HCT116 (cell line): Measurements from ENCODE around the gene TRPC4. TPM values are rescaled to one million over a fixed set of nuclear protein-coding genes. Genes with fewer than 3 reads are reported as not detected.

ENCODE experiments used
- ATAC-seq: fragments of 200-7000 bp; cut with Tn5 transposase; 2 replicates; pipeline ENCODE4 v1.9.1; 2020; ENCODE audit warnings: mild to moderate bottlenecking, moderate library complexity
- BruUV-seq: library from RNA; stranded (reverse); fragments of 400-500 nt; replicated peaks from 2 replicates; lab custom pipeline; 2021; lab: Mats Ljungman, UMichigan
- CTCF ChIA-PET: fragments of 300-600 bp; sonication (Branson Sonifier 250); formaldehyde crosslinking; loops from one replicate; lab custom pipeline; 2021; ENCODE audit warnings: antibody characterized with exemption; lab: Charles Lee
- POLR2A ChIA-PET: fragments of 300-600, 350-600 bp; sonication (Branson Sonifier 250); formaldehyde crosslinking; loops from one replicate; lab custom pipeline; 2021; ENCODE audit warnings: antibody characterized with exemption; lab: Charles Lee
- RAD21 ChIA-PET, 2 experiments: fragments of 300-600 bp; sonication (Branson Sonifier 250); formaldehyde crosslinking; loops; one replicate each; lab custom pipeline; 2023; ENCODE audit warnings: low total read pairs in 2 of 2; ENCODE audit not compliant: uncharacterized antibody in 2 of 2, unreplicated experiment in 2 of 2, low non-redundant PET in 1 of 2; lab: Charles Lee
- DNase-seq: peaks from one replicate; pipeline ENCODE4 v3.0.0-alpha.2; 2010; ENCODE audit warnings: low read depth, low spot score
- H2AFZ ChIP-seq: fragments of 200-600 bp; shearing (Covaris generic), sonication (generic); 2 replicates; pipeline ENCODE4 v1.6.1; 2017; ENCODE audit warnings: low read depth, mixed run types, mixed read lengths, antibody characterized with exemption, low read length; ENCODE audit not compliant: poor library complexity, severe bottlenecking
- H3K27ac ChIP-seq: 2 replicates; pipeline ENCODE4 v1.5.1; 2012; ENCODE audit warnings: low read depth, low read length
- H3K27me3 ChIP-seq: fragments of 200-600 bp; sonication (generic); 2 replicates; pipeline ENCODE4 v1.6.1; 2016; ENCODE audit warnings: mixed run types, low read length, mixed read lengths; ENCODE audit not compliant: insufficient read depth
- H3K36me3 ChIP-seq, 2 experiments: fragments of 200-500 bp in 1 of 2; fragments of 200-600 bp in 1 of 2; sonication (Bioruptor generic) in 1 of 2; sonication (generic) in 1 of 2; 2 replicates each; pipeline versions ENCODE4 v1.5.1 to v1.6.1; 2014 to 2016; ENCODE audit warnings: low read length in 2 of 2, inconsistent platforms in 1 of 2, mixed read lengths in 1 of 2, mixed run types in 1 of 2; ENCODE audit not compliant: insufficient read depth in 2 of 2, control insufficient read depth in 1 of 2
- H3K4me1 ChIP-seq, 2 experiments: fragments of 200-600 bp in 1 of 2; sonication (generic) in 1 of 2; 2 replicates each; pipeline versions ENCODE4 v1.5.1 to v1.6.1; 2012 to 2017; ENCODE audit warnings: low read length in 2 of 2, inconsistent platforms in 1 of 2, mild to moderate bottlenecking in 1 of 2, mixed read lengths in 1 of 2, mixed run types in 1 of 2, moderate library complexity in 1 of 2; ENCODE audit not compliant: insufficient read depth in 2 of 2, control insufficient read depth in 1 of 2
- H3K4me2 ChIP-seq: fragments of 200-600 bp; sonication (generic); 2 replicates; pipeline ENCODE4 v1.6.1; 2017; ENCODE audit warnings: mixed run types, low read length, mixed read lengths
- H3K4me3 ChIP-seq, 2 experiments: fragments of 200-600 bp in 1 of 2; sonication (generic) in 1 of 2; replicated peaks in 1 of 2; 2 replicates each; pipeline ENCODE4 v1.5.1; 2011 to 2016; ENCODE audit warnings: low read length in 2 of 2, control low read depth in 1 of 2, low read depth in 1 of 2, mild to moderate bottlenecking in 1 of 2, mixed read lengths in 1 of 2, mixed run types in 1 of 2
- H3K79me2 ChIP-seq: fragments of 200-600 bp; sonication (generic); 2 replicates; pipeline ENCODE4 v1.6.1; 2017; ENCODE audit warnings: mild to moderate bottlenecking, mixed run types, low read length, moderate library complexity, mixed read lengths; ENCODE audit not compliant: insufficient read depth
- H3K9ac ChIP-seq: fragments of 200-600 bp; sonication (generic); 2 replicates; pipeline ENCODE4 v1.6.1; 2016; ENCODE audit warnings: low read length, mixed read lengths
- H3K9me2 ChIP-seq: fragments of 200-600 bp; sonication (generic), shearing (Covaris generic); 2 replicates; pipeline ENCODE4 v1.6.1; 2017; ENCODE audit warnings: mixed run types, mild to moderate bottlenecking, moderate library complexity; ENCODE audit not compliant: insufficient read depth
- H3K9me3 ChIP-seq, 2 experiments: fragments of 200-500 bp in 1 of 2; fragments of 200-600 bp in 1 of 2; sonication (Bioruptor generic) in 1 of 2; sonication (generic) in 1 of 2; 2 replicates each; pipeline ENCODE4 v1.6.1; 2014 to 2017; ENCODE audit warnings: low read length in 2 of 2, mixed read lengths in 2 of 2, inconsistent platforms in 1 of 2, low read depth in 1 of 2, mild to moderate bottlenecking in 1 of 2, mixed run types in 1 of 2, moderate library complexity in 1 of 2; ENCODE audit not compliant: control insufficient read depth in 1 of 2, insufficient read depth in 1 of 2
- H4K20me1 ChIP-seq: fragments of 200-600 bp; sonication (generic), shearing (Covaris generic); 2 replicates; pipeline ENCODE4 v1.6.1; 2017; ENCODE audit warnings: mixed run types, mild to moderate bottlenecking, moderate library complexity; ENCODE audit not compliant: insufficient read depth
- ATF3 ChIP-seq: IDR thresholded peaks from 2 replicates; pipeline ENCODE4 v1.6.1; 2012
- CBX3 ChIP-seq: IDR thresholded peaks from 2 replicates; pipeline ENCODE4 v1.6.1; 2012; ENCODE audit warnings: low read depth
- CEBPB ChIP-seq: IDR thresholded peaks from 2 replicates; pipeline ENCODE4 v1.6.1; 2012; ENCODE audit warnings: low read depth
- EGR1 ChIP-seq: IDR thresholded peaks from 2 replicates; pipeline ENCODE4 v1.6.1; 2012; ENCODE audit warnings: low read depth
- EZH2 ChIP-seq: fragments of 200-600 bp; sonication (generic); IDR thresholded peaks from 2 replicates; pipeline ENCODE4 v1.6.1; 2017; ENCODE audit warnings: antibody characterized with exemption, mixed run types
- FOSL1 ChIP-seq: IDR thresholded peaks from 2 replicates; pipeline ENCODE4 v1.6.1; 2012; ENCODE audit warnings: low read depth
- MAX ChIP-seq: IDR thresholded peaks from 2 replicates; pipeline ENCODE4 v1.6.1; 2012
- POLR2A ChIP-seq: IDR thresholded peaks from 2 replicates; pipeline ENCODE4 v1.7.0; 2011; ENCODE audit warnings: borderline replicate concordance; ENCODE audit not compliant: insufficient read depth, insufficient read length; ENCODE audit errors: extremely low read depth
- RAD21 ChIP-seq: IDR thresholded peaks from 2 replicates; pipeline ENCODE4 v1.6.1; 2012; ENCODE audit warnings: low read depth, mild to moderate bottlenecking
- SP1 ChIP-seq: IDR thresholded peaks from 2 replicates; pipeline ENCODE4 v1.6.1; 2012; ENCODE audit warnings: low read depth
- SRF ChIP-seq: IDR thresholded peaks from 2 replicates; pipeline ENCODE4 v1.6.1; 2012; ENCODE audit warnings: low read depth
- TCF7L2 ChIP-seq: IDR thresholded peaks from 2 replicates; pipeline ENCODE4 v1.7.0; 2011; ENCODE audit warnings: borderline replicate concordance, inconsistent platforms; ENCODE audit not compliant: insufficient read depth, insufficient read length; ENCODE audit errors: extremely low read depth
- YY1 ChIP-seq: IDR thresholded peaks from 2 replicates; pipeline ENCODE4 v1.6.1; 2011; ENCODE audit warnings: low read length, low read depth, moderate library complexity, mild to moderate bottlenecking; ENCODE audit not compliant: insufficient replicate concordance; ENCODE audit errors: extremely low read depth
- ZBTB33 ChIP-seq: IDR thresholded peaks from 2 replicates; pipeline ENCODE4 v1.6.1; 2011; ENCODE audit warnings: mild to moderate bottlenecking, low read length, moderate library complexity; ENCODE audit not compliant: insufficient replicate concordance; ENCODE audit errors: extremely low read depth
- ZFX ChIP-seq: fragments of 450-650 bp; IDR thresholded peaks from 2 replicates; pipeline ENCODE4 v1.6.1; 2017
- ZNF274 ChIP-seq: fragments of 200-500 bp; sonication (Bioruptor generic); IDR thresholded peaks from 2 replicates; pipeline ENCODE4 v1.6.1; 2014; ENCODE audit warnings: mild to moderate bottlenecking, low read depth, low read length, inconsistent platforms
- intact Hi-C: fragments of 100-400 bp; cut with micrococcal nuclease; formaldehyde crosslinking; loops from 2 replicates; pipeline ENCODE4 v1.10.0; 2022
- total RNA-seq: library from RNA; stranded (reverse); gene quantifications from one replicate; pipeline ENCODE4 v1.2.1, GENCODE V29; 2021; ENCODE audit not compliant: unreplicated experiment

TRPC4 gene
- total RNA-seq, 1 experiment from 2014 or later: not detected

- Histone ChIP-seq H3K9me2 (no peaks in the 10 kb centered on the region), H3K27ac (no peak overlapping the region), H3K4me3 (no peak overlapping the region), H2AFZ (no peak overlapping the region), H4K20me1 (no peaks in the 10 kb centered on the region), H3K9me3 (peaks cover 14 to 24% of the 10 kb centered on the region in 2 experiments; a peak in 2 of 4 replicates), H3K79me2 (no peaks in the 10 kb centered on the region), H3K9ac (no peak overlapping the region), H3K27me3 (no peaks in the 10 kb centered on the region), H3K36me3 (no peaks in the 10 kb centered on the region), H3K4me2 (no peak overlapping the region), H3K4me1 (no peaks in the 10 kb centered on the region)
- CTCF ChIA-PET: no interaction called here
- ATAC-seq (no peak), DNase-seq (no peak)
- intact Hi-C loops: no loop called here
- TF ChIP-seq SP1: no peak
- no peak for TF ChIP-seq CEBPB
- TF ChIP-seq YY1: no peak
- no peak for TF ChIP-seq SRF
- no peak for TF ChIP-seq EZH2
- TF ChIP-seq MAX: no peak
- no peak for TF ChIP-seq CBX3
- TF ChIP-seq FOSL1: no peak
- TF ChIP-seq ATF3: no peak
- TF ChIP-seq RAD21: no peak
- TF ChIP-seq EGR1: no peak
- no peak for TF ChIP-seq ZFX
- TF ChIP-seq TCF7L2: no peak
- TF ChIP-seq POLR2A: no peak
- TF ChIP-seq ZBTB33: no peak
- TF ChIP-seq ZNF274: no peak
- POLR2A ChIA-PET: no interaction called here
- no TSS peak for BruUV-seq
- RAD21 ChIA-PET: no interaction called here
These were observed 237.3 kb downstream of the TRPC4 start for GRCh38 chr13:37632294-37632693.
